Stimulated activated naive CD4-positive, alpha-beta T cell treated with Interleukin-2 at 50 U/mL for 16 hours (primary cell): ENCODE measurements around the gene STARD5.

Experiments used
- DNase-seq: peaks from one replicate; lab custom pipeline; 2025; lab: John Stamatoyannopoulos, UW

STARD5 gene

GRCh38 chr15:81274255-81274654 lies 49.7 kb downstream of the STARD5 start:
- DNase-seq: no peak

- DNase-seq: no peak
Observed at GRCh38 chr15:81273855-81274254, 50.1 kb downstream of the STARD5 start.

GRCh38 chr15:81273200-81273599 lies 50.7 kb downstream of the STARD5 start:
- no peak for DNase-seq

- DNase-seq: no peak
Observed at GRCh38 chr15:81271761-81272644, 51.9 kb downstream of the STARD5 start.

GRCh38 chr15:81270781-81271491 lies 53.0 kb downstream of the STARD5 start:
- no peak for DNase-seq

- no peak for DNase-seq
Observed at GRCh38 chr15:81270188-81270587, 53.8 kb downstream of the STARD5 start.

GRCh38 chr15:81268881-81269601 lies 54.9 kb downstream of the STARD5 start:
- no peak for DNase-seq

GRCh38 chr15:81268340-81268739 lies 55.6 kb downstream of the STARD5 start:
- DNase-seq: no peak

- DNase-seq: peak; percentile 78
Observed at GRCh38 chr15:81265944-81266775, 57.8 kb downstream of the STARD5 start.

- no peak for DNase-seq
Observed at GRCh38 chr15:81265256-81265943, 58.5 kb downstream of the STARD5 start.

- DNase-seq: no peak
Observed at GRCh38 chr15:81264072-81264857, 59.7 kb downstream of the STARD5 start.

GRCh38 chr15:81263477-81263876 lies 60.5 kb downstream of the STARD5 start:
- DNase-seq: no peak

GRCh38 chr15:81261172-81261811 lies 62.6 kb downstream of the STARD5 start:
- no peak for DNase-seq

GRCh38 chr15:81259760-81260298 lies 64.1 kb downstream of the STARD5 start:
- DNase-seq: no peak
